Activated CD4-positive, alpha-beta memory T cell treated with anti-CD3 and anti-CD28 coated beads, Interleukin-2, amount 10 ng/mL, durations not matched to agents 7 days and 5 days (primary cell): ENCODE results near the gene ARHGAP10. TPM values are rescaled to one million over a fixed set of nuclear protein-coding genes. Genes with fewer than 3 reads are reported as not detected.

Source experiments
- CTCF ChIA-PET: fragments of 350-600 bp; sonication (Branson Sonifier 250); formaldehyde crosslinking; loops from one replicate; lab custom pipeline; 2021; ENCODE audit warnings: antibody characterized with exemption, inconsistent platforms; lab: Charles Lee
- POLR2A ChIA-PET: fragments of 350-600 bp; sonication (Branson Sonifier 250); formaldehyde crosslinking; loops from one replicate; lab custom pipeline; 2021; ENCODE audit warnings: antibody characterized with exemption; lab: Charles Lee
- DNase-seq: peaks from one replicate; pipeline ENCODE4 v3.0.0-alpha.2; 2020
- H3K27ac Mint-ChIP-seq: one replicate; pipeline ENCODE4 v1.8.0; 2021; ENCODE audit warnings: mild to moderate bottlenecking, mixed read lengths
- H3K27me3 Mint-ChIP-seq: one replicate; pipeline ENCODE4 v1.8.0; 2021; ENCODE audit warnings: mixed read lengths
- H3K36me3 Mint-ChIP-seq: one replicate; pipeline ENCODE4 v1.8.0; 2021; ENCODE audit warnings: low read depth, mixed read lengths
- H3K4me1 Mint-ChIP-seq: one replicate; pipeline ENCODE4 v1.8.0; 2021; ENCODE audit warnings: mixed read lengths
- H3K4me3 Mint-ChIP-seq: one replicate; pipeline ENCODE4 v1.8.0; 2021; ENCODE audit warnings: mild to moderate bottlenecking, mixed read lengths
- H3K9me3 Mint-ChIP-seq: one replicate; pipeline ENCODE4 v1.8.0; 2021; ENCODE audit warnings: mixed read lengths
- total RNA-seq, 2 experiments: library from RNA; stranded (reverse); gene quantifications; one replicate each; pipeline ENCODE4 v1.2.3, GENCODE V29; 2021

Gene ARHGAP10
- total RNA-seq, 2 experiments from 2014 or later = 19.7 to 22.2 TPM

DNA sequence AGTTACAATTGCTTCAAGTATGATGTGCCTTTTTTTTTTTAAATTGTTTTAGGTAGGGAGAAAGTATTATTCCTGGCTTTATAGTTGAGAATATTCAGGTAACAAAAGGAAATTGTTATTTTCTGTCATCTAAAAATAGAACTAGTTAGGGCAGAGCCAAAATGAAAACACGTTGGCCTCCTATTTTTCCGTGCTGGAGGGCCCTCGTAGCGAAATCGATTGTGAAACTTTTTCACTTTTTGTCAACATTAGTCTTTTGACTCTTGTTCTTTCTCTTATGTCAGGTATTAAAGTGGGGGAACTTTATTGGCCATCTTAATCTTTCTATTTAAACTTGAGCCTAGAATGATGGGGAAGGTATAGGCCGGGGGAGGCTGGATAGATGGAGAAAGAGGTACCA is 104.9 kb downstream of the ARHGAP10 start:
- Mint-ChIP-seq H3K4me1 (peaks cover 17% of the 10 kb centered on the region), H3K36me3 (peaks cover 15% of the 10 kb centered on the region), H3K27ac (no peak overlapping the region), H3K9me3 (no peaks in the 10 kb centered on the region), H3K4me3 (no peak overlapping the region), H3K27me3 (no peaks in the 10 kb centered on the region)
- DNase-seq = no peak
- POLR2A ChIA-PET = no interaction called here
- CTCF ChIA-PET = interaction anchor here (0.5 to 5.3 kb wide), 3 partner anchors 14 to 30 kb away, joined by 3 to 34 read pairs (median 3); no protein-coding TSS in a partner anchor

DNA sequence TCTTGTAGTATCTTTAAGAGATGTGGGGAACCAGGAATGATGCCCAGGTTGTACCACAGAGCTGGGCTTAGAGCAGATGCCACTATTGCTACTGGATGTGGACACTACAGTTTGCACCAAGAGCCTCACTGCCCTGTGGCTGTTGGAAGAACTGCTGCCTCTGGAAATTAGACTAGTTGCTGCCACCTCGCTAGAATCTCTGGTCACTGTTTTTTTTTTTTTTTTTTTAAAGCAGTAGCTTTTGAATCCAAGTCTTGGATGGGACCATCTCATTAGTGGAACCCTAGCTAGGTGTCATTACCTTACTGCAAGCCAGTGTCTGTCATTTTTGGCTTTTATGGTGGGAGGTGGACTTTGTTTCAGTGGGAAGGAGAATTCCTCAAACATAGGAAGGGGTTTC is 105.5 kb downstream of the ARHGAP10 start:
- peaks cover 14% of the 10 kb centered on the region for H3K4me1 Mint-ChIP-seq
- peaks cover 12% of the 10 kb centered on the region for H3K36me3 Mint-ChIP-seq
- ChIA-PET POLR2A (interaction anchor here (1.2 kb wide), 1 partner anchor 221 kb away, joined by 3 read pairs; no protein-coding TSS in a partner anchor), CTCF (interaction anchor here (5.3 kb wide), 1 partner anchor 29 kb away, joined by 34 read pairs; no protein-coding TSS in a partner anchor)
- no peak overlapping the region for H3K4me3 Mint-ChIP-seq
- H3K27ac Mint-ChIP-seq = no peak overlapping the region
- no peak for DNase-seq
- H3K27me3 Mint-ChIP-seq = no peaks in the 10 kb centered on the region
- no peaks in the 10 kb centered on the region for H3K9me3 Mint-ChIP-seq

DNA sequence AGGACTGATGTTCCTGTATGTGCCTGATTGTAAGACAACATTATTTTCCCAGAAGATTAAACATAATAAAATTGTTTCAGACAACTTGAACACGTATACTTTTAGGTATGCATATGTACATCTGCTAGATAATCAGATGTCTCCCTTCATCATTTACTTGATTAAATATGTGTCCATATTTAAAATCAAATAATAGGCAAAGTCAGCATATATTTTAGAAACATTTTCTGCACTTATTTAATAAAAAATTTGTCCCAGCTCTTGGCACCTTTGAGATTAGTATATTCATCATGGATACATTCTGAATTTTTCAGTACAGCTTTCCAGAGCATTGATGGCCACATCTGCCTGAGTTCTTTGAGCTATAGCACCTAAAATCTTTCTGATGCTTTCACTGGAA is 106.0 kb downstream of the ARHGAP10 start:
- DNase-seq = no peak
- H3K4me1 Mint-ChIP-seq = peaks cover 17% of the 10 kb centered on the region
- no peak overlapping the region for H3K4me3 Mint-ChIP-seq
- POLR2A ChIA-PET = interaction anchor here (1.2 kb wide), 1 partner anchor 221 kb away, joined by 3 read pairs; no protein-coding TSS in a partner anchor
- H3K36me3 Mint-ChIP-seq = peaks cover 12% of the 10 kb centered on the region
- CTCF ChIA-PET = interaction anchor here (5.3 kb wide), 1 partner anchor 28 kb away, joined by 34 read pairs; no protein-coding TSS in a partner anchor
- no peaks in the 10 kb centered on the region for H3K9me3 Mint-ChIP-seq
- H3K27me3 Mint-ChIP-seq = no peaks in the 10 kb centered on the region
- no peak overlapping the region for H3K27ac Mint-ChIP-seq

DNA sequence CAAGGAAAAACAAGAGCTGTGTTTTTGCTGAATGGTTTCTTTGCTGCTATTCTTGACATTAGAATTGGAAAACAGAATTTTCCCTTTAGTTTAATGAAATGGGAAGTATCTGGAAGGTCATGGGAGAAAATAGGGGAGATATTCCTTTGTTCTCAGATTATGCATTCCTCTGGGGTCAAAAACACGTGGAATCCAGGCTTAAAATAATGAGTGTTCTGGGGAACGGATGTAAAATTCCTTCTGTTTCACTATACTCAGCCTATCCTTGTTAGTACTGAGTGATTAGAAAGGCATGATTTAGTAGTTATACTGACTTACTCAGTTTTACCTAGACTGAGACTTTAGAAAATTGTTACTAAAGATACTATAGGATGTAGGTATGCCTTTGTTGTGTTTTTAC is 107.3 kb downstream of the ARHGAP10 start:
- CTCF ChIA-PET = interaction anchor here (0.5 to 5.3 kb wide), 2 partner anchors 27 to 32 kb away, joined by 3 to 34 read pairs; no protein-coding TSS in a partner anchor
- POLR2A ChIA-PET = no interaction called here
- H3K27ac Mint-ChIP-seq = no peak overlapping the region
- H3K9me3 Mint-ChIP-seq = no peaks in the 10 kb centered on the region
- no peaks in the 10 kb centered on the region for H3K27me3 Mint-ChIP-seq
- H3K4me1 Mint-ChIP-seq = peaks cover 15% of the 10 kb centered on the region
- peaks cover 5% of the 10 kb centered on the region for H3K36me3 Mint-ChIP-seq
- DNase-seq = no peak
- no peak overlapping the region for H3K4me3 Mint-ChIP-seq

DNA sequence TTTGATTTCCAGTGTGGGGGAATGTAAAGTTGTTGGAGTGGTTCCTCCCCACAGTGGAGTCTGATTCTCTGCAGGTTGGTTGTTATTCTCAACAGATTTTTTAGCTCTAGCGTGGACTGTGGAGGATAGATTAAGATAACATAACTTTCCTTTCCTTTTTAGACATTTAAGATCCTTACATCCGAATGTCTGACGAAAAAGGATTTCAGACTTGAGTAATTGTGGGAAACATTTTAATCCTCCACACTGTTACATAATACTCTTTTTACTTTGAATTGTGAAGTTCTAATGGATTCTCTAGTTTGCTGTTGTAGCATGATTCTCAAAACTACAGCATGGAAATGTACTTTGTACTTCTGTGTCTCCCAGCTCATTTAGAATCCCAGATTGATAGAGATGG is 107.8 kb downstream of the ARHGAP10 start:
- Mint-ChIP-seq H3K4me1 (peaks cover 15% of the 10 kb centered on the region), H3K36me3 (peaks cover 5% of the 10 kb centered on the region), H3K4me3 (no peak overlapping the region), H3K27me3 (no peaks in the 10 kb centered on the region), H3K9me3 (no peaks in the 10 kb centered on the region), H3K27ac (no peak overlapping the region)
- ChIA-PET POLR2A (no interaction called here), CTCF (interaction anchor here (0.5 to 5.3 kb wide), 2 partner anchors 27 to 33 kb away, joined by 3 to 34 read pairs; no protein-coding TSS in a partner anchor)
- DNase-seq = no peak

DNA sequence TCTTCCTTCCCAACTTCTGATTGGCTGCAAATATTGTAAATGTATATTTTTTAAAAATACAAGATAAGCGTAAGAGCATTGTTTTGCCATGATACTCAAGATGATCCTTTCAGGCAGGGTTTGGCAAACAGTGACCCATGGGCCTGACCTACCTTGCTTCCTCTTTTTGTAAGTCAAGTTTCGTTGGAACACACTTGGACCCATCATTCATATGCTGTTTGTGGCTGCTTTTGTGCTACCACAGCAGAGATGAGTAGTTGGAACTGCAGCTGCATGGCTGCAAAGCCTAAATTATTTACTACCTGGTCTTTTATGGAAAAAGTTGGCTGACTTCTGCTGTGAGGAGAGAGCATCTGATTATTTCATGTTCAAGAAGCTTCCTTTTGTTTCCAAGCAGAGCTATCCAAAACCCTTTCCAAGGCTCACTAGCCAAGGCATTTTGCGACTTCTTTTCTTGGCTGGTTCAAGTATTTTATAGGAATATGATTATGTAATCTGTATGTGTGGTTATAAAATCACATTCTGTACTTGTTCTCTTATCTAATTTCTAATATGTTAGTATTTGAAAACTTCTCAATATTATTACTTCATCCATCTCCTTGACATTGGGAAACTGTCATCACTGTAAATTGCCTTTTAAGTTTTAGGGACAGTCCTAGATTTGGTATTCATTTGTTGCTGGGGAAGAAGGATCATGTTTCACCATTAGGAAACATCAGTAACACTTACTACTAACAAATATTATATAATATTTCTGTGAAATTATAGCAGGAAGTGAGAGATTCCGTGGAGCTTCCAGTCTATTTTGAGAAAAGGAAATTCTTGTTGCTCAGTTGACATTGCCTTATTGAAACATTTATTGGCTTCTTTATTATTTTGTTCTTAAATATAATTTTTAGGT is 109.2 kb downstream of the ARHGAP10 start:
- CTCF ChIA-PET = interaction anchor here (1.3 kb wide), 1 partner anchor 26 kb away, joined by 4 read pairs; no protein-coding TSS in a partner anchor
- POLR2A ChIA-PET = no interaction called here
- Mint-ChIP-seq H3K9me3 (no peaks in the 10 kb centered on the region), H3K4me3 (no peak overlapping the region), H3K36me3 (peaks cover 5% of the 10 kb centered on the region), H3K27ac (no peak overlapping the region), H3K4me1 (peaks cover 11% of the 10 kb centered on the region), H3K27me3 (no peaks in the 10 kb centered on the region)
- DNase-seq = no peak

DNA sequence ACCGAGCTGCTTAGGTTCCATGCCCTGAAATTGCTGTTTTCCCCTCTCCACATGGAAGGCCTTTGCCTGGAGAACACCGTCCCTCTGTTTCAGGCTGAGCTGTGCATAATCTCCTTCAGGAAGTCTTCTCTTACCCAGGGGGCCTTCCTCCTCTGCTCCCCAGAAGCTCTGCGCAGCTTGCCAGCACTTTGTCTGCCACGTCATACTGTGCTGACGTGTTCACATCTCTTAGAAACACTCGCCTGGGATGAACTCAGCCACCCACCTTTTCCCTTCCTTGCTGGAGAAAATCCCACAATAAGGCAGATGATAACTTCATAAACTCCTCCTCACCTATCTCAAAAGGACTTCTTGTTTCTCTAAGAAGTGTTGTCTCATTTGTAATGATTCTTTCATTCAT is 110.7 kb downstream of the ARHGAP10 start:
- Mint-ChIP-seq H3K27me3 (no peaks in the 10 kb centered on the region), H3K36me3 (peaks cover 9% of the 10 kb centered on the region), H3K9me3 (no peaks in the 10 kb centered on the region), H3K27ac (no peak overlapping the region), H3K4me3 (no peak overlapping the region), H3K4me1 (peaks cover 2% of the 10 kb centered on the region)
- POLR2A ChIA-PET = interaction anchor here (0.6 to 1.1 kb wide), 2 partner anchors 9 to 89 kb away, joined by 3 read pairs; no protein-coding TSS in a partner anchor
- DNase-seq = no peak
- CTCF ChIA-PET = interaction anchor here (0.8 to 6.5 kb wide), 3 partner anchors 15 to 24 kb away, joined by 3 to 57 read pairs (median 3); no protein-coding TSS in a partner anchor

DNA sequence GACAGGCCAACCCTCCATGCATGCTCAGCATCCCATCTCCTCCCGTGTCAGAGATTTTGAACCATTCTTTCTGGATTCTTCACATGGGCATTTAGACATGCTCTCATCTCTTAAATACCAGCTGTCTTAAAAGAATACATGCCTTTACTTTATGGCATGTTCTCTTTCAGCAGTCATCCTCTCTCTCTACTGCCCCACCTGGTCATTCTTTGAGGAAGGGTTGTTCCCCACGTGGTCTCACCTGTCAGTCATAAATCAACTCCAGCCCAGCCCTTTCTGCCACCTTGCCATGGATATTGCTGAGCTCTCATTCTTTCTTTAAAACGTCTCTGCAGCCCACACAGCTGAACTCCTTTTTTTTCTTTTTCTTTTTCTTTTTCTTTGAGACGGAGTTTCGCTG is 111.3 kb downstream of the ARHGAP10 start:
- H3K27me3 Mint-ChIP-seq = no peaks in the 10 kb centered on the region
- ChIA-PET POLR2A (interaction anchor here (0.6 to 1.3 kb wide), 3 partner anchors 10 to 89 kb away, joined by 3 read pairs; no protein-coding TSS in a partner anchor), CTCF (interaction anchor here (0.8 to 6.5 kb wide), 3 partner anchors 15 to 23 kb away, joined by 3 to 57 read pairs (median 3); no protein-coding TSS in a partner anchor)
- no peak overlapping the region for H3K4me3 Mint-ChIP-seq
- no peak overlapping the region for H3K27ac Mint-ChIP-seq
- DNase-seq = no peak
- peaks cover 13% of the 10 kb centered on the region for H3K36me3 Mint-ChIP-seq
- peaks cover 2% of the 10 kb centered on the region for H3K4me1 Mint-ChIP-seq
- H3K9me3 Mint-ChIP-seq = no peaks in the 10 kb centered on the region

DNA sequence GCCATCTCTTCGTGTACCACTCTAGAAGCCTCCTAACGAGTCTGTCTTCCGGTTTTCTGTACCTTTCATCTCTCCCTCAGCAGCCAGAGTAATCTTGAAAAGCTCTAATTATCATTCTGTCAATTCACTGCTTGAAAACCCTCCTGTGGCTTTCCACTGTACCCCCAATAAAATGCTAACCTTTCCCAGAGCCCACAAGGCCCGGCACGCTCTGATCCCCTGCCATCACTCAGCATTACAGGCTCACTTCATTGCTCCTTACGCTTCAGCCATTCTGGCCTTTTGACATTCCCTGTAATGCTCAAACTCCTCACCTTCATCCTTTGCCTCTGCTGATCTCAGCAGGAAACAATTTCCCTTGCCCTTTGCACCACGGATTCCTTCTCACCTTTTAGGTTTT is 112.9 kb downstream of the ARHGAP10 start:
- POLR2A ChIA-PET = no interaction called here
- no peak for DNase-seq
- Mint-ChIP-seq H3K27me3 (no peaks in the 10 kb centered on the region), H3K9me3 (no peaks in the 10 kb centered on the region), H3K36me3 (peaks cover 23% of the 10 kb centered on the region), H3K4me3 (no peak overlapping the region), H3K27ac (no peak overlapping the region), H3K4me1 (peaks cover 2% of the 10 kb centered on the region)
- CTCF ChIA-PET = interaction anchor here (1.0 to 6.5 kb wide), 2 partner anchors 22 to 113 kb away, joined by 4 to 57 read pairs; partner anchors contain the start of gene ARHGAP10

DNA sequence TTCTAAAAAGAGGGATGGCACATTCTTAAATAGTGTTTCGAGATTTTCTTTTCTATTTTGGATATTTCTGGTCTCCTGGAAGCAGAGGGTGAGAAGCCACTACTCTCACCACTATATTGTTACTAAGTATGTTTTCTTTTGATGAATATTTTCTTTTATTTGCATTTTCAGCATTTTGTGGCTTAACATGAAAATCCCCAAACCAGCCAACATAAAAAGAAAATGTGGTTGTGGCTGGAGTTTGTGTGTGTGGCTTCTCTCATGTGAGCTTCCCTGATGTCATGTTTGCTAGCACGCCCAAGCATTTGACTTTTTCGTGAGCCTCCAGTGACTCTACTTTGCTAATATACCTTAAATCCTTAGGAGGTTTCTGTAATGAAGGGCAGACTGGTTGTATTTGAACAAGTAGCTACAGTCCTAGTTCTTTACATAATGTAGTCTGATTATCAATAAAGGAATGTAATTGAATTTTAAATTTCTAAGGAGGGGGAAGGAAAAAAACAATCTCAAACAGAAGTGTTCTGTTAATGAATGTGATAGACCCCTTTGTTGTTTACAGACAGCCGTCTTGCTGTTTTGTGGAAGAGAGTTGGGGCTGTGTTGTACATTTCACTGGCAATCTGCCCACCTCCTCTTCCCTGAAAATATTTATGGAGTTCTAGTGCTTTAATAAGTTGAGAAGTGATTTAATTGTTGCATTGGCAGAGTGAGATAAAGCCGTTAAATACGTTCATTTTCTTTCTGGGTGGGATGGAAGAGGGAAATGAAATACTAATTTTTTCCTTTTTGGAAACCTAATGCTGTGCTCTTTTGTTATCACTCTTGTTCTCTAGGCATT is 114.6 kb downstream of the ARHGAP10 start:
- DNase-seq = peak; percentile 37
- H3K9me3 Mint-ChIP-seq = no peaks in the 10 kb centered on the region
- peaks cover 31% of the 10 kb centered on the region for H3K36me3 Mint-ChIP-seq
- H3K4me1 Mint-ChIP-seq = peaks cover 2% of the 10 kb centered on the region
- POLR2A ChIA-PET = interaction anchor here (0.8 to 1.1 kb wide), 3 partner anchors 34 to 162 kb away, joined by 3 to 4 read pairs (median 3); partner anchors contain the start of gene PRMT9
- CTCF ChIA-PET = interaction anchor here (0.5 to 6.5 kb wide), 3 partner anchors 17 to 229 kb away, joined by 3 to 57 read pairs (median 3); partner anchors contain the start of gene TMEM184C
- no peak overlapping the region for H3K27ac Mint-ChIP-seq
- no peaks in the 10 kb centered on the region for H3K27me3 Mint-ChIP-seq
- no peak overlapping the region for H3K4me3 Mint-ChIP-seq

DNA sequence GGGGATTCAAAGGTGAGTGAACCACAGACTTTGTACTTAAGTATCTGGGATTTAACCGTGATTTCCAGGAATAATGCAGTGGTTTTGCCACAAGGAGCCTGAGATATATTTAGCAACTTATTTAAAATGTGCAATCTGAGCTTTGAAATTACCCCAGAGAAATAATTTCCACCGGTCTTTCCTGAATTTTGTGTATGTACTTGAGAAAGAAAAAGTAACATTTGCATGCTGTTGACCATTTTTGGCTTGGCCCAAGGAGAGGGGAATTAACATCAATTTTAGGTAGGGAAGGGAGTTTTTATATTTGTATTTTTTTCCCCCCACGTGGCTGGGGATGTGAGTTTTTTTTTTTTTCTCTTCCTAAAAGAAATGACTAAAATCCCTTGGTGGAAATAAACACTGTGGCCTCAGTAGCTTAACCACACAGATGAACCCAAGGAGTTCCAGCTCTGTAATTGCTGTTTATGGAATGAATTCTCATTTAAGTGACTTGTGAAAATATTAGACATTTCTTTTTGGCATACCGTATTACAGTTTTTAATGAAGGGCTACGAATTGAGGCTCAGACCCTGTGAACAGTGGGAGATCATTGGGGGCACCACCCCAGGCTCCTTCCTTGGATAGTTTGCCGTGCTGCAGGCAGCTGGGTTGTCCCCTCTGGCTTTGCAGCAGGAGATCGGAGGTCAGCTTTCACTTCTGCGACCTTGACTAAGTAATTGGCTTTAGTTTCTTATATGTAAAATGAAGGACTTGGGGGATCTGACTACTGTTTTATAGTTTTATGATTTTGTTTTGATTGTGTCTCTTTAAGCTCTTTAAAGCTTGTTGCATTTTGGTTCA is 116.1 kb downstream of the ARHGAP10 start:
- CTCF ChIA-PET = interaction anchor here (0.7 to 6.5 kb wide), 5 partner anchors 17 to 236 kb away, joined by 3 to 57 read pairs (median 3); no protein-coding TSS in a partner anchor

More for the DNA sequence above, 116.1 kb downstream of the ARHGAP10 start:
- POLR2A ChIA-PET = interaction anchor here (0.5 kb wide), 1 partner anchor 12 kb away, joined by 3 read pairs; no protein-coding TSS in a partner anchor
- no peaks in the 10 kb centered on the region for H3K4me1 Mint-ChIP-seq
- no peaks in the 10 kb centered on the region for H3K9me3 Mint-ChIP-seq
- no peaks in the 10 kb centered on the region for H3K27me3 Mint-ChIP-seq
- H3K4me3 Mint-ChIP-seq = no peak overlapping the region
- no peak for DNase-seq
- H3K36me3 Mint-ChIP-seq = peaks cover 29% of the 10 kb centered on the region
- H3K27ac Mint-ChIP-seq = no peak overlapping the region
